ENCODE measurements around the gene AANAT. TPM values are rescaled to one million over a fixed set of nuclear protein-coding genes. Genes with fewer than 3 reads are reported as not detected.

The AANAT gene
- total RNA-seq, 2 experiments from 2014 or later: not detected

DNA sequence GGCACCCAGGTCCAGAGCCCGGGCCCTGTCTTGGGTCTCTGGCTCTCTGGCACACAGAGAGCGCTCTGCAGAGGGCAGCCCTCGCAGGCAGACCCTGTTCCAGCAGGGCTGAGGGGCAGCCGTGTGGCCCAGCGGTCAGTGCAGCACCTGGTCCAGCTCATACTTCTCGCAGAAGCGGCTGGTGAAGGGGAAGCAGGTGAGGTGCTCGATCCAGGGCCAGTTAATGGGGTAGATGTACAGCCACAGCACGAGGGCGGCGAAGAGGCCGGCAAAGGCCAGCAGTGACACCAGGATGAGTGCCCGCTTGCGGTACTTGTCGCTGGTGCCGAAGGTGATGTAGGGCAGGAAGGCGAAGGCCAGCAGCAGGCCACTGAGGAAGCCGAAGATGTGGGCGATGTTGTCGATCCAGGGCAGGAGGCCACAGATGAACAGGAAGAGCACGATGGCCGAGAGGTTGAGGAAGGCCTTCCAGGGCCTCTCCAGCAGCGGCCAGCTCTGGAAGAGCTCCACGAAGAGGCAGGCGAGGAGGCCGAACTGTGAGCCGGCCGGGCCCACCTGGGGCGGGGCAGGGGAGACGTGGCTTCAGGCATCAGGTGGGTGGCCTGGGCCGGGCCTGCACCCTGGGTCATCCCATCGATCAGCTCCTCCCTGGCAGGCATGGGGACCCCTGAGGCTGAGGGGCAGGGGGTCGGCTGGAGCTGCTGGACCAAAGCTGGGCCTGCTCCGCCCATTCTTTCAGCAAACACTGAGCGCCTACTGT is 4.3 kb downstream of the AANAT start:
- H3K27ac Mint-ChIP-seq: no peak overlapping the region
- H3K4me1 Mint-ChIP-seq (ENCODE audit: low read depth): no peaks in the 10 kb centered on the region
- H3K9me3 Mint-ChIP-seq: no peaks in the 10 kb centered on the region
- H3K36me3 Mint-ChIP-seq: peaks cover 12% of the 10 kb centered on the region
- ChIA-PET CTCF (no interaction called here), POLR2A (no interaction called here)
- no peak overlapping the region for H3K4me3 Mint-ChIP-seq
- no peaks in the 10 kb centered on the region for H3K27me3 Mint-ChIP-seq
- intact Hi-C loops (cut with micrococcal nuclease): no loop called here
- DNase-seq: no peak

DNA sequence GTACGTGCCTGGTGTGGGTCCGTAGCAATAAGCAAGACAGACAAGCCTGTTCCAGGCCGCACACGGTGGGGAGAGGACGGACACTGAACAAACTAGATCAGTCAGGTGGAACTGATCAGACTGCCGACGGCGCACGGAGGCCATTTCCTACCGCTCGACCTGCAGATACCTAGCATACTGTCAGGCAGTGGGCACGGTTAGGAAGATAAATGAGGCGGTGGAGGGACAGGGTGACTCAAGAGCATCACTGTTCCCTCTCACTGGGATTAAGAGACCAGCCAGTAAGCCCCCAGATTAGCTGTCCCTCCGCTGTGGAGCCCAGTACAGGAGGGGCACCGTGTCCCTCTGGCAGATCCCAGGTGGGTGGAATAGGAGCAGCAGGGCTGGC is 4.8 kb downstream of the AANAT start:
- H3K27me3 Mint-ChIP-seq: no peaks in the 10 kb centered on the region
- DNase-seq: no peak
- intact Hi-C loops (cut with micrococcal nuclease): no loop called here
- peaks cover 12% of the 10 kb centered on the region for H3K36me3 Mint-ChIP-seq
- no peak overlapping the region for H3K4me3 Mint-ChIP-seq
- ChIA-PET CTCF (no interaction called here), POLR2A (no interaction called here)
- no peaks in the 10 kb centered on the region for H3K9me3 Mint-ChIP-seq
- H3K4me1 Mint-ChIP-seq (ENCODE audit: low read depth): no peaks in the 10 kb centered on the region
- no peak overlapping the region for H3K27ac Mint-ChIP-seq

GRCh38 chr17:76472726-76473125 is 5.3 kb downstream of the AANAT start:
- Mint-ChIP-seq H3K4me1 (ENCODE audit: low read depth) (no peaks in the 10 kb centered on the region), H3K4me3 (no peak overlapping the region), H3K27ac (no peak overlapping the region), H3K27me3 (no peaks in the 10 kb centered on the region), H3K9me3 (no peaks in the 10 kb centered on the region), H3K36me3 (peaks cover 12% of the 10 kb centered on the region)
- POLR2A ChIA-PET: no interaction called here
- CTCF ChIA-PET: interaction anchor here (0.9 kb wide), 1 partner anchor 35 kb away, joined by 7 read pairs; no protein-coding TSS in a partner anchor
- DNase-seq: no peak
- intact Hi-C loops (cut with micrococcal nuclease): no loop called here

DNA sequence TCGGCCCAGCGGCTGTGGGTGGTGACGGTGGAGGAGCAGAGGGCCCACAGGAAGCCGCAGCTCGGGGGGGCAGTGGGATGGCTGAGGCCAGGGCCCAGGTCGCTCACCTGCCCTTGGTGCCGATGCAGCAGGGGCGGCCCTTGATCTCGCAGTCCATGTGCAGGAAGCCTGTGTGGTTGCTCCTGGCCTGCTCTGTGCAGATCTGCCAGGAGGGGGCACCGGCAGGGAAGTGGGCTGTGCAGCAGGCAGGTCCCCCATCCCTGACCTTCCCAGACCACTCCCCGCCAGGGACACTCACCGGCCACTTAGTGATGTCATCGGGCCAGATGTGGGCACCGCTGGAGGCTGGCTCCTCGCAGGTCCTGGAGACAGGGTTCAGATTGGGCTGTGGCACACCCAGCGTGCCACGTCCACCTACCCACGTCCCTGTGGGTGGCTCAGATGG is 6.2 kb downstream of the AANAT start:
- no peak overlapping the region for H3K4me3 Mint-ChIP-seq
- H3K27ac Mint-ChIP-seq: no peak overlapping the region
- intact Hi-C loops (cut with micrococcal nuclease): no loop called here
- ChIA-PET POLR2A (no interaction called here), CTCF (interaction anchor here (0.9 kb wide), 1 partner anchor 34 kb away, joined by 7 read pairs; no protein-coding TSS in a partner anchor)
- H3K9me3 Mint-ChIP-seq: no peaks in the 10 kb centered on the region
- DNase-seq: peak; percentile 20
- no peaks in the 10 kb centered on the region for H3K4me1 Mint-ChIP-seq (ENCODE audit: low read depth)
- H3K27me3 Mint-ChIP-seq: no peaks in the 10 kb centered on the region
- H3K36me3 Mint-ChIP-seq: peaks cover 16% of the 10 kb centered on the region

- no peak for DNase-seq
- ChIA-PET CTCF (interaction anchor here (0.7 to 1.3 kb wide), 2 partner anchors 8 to 32 kb away, joined by 5 to 6 read pairs; no protein-coding TSS in a partner anchor), POLR2A (no interaction called here)
- H3K27ac Mint-ChIP-seq: no peak overlapping the region
- no peaks in the 10 kb centered on the region for H3K27me3 Mint-ChIP-seq
- H3K4me1 Mint-ChIP-seq (ENCODE audit: low read depth): no peaks in the 10 kb centered on the region
- peaks cover 16% of the 10 kb centered on the region for H3K36me3 Mint-ChIP-seq
- intact Hi-C loops (cut with micrococcal nuclease): no loop called here
- H3K9me3 Mint-ChIP-seq: no peaks in the 10 kb centered on the region
- no peak overlapping the region for H3K4me3 Mint-ChIP-seq
These were observed 6.8 kb downstream of the AANAT start for GRCh38 chr17:76474238-76474637.

DNA sequence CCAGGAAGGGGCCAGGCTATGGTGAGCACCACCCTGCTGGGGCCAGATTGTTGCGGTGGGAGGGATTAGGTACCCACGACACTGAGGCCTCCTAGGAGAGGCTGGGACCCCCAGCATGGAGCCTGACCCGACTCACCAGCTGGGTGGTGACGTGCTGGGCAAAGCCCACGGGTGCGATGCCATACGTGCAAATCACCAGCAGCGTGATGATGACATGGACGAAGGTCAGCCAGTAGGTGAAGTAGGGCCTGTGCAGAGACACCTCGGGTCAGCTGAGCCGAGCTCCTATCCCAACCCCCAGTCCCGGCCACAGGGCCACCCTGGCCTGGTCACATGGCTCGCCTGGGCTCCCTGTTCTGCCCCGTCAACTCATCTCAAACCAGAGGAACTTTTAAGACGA is 7.5 kb downstream of the AANAT start:
- CTCF ChIA-PET: interaction anchor here (0.7 to 1.4 kb wide), 4 partner anchors 9 to 77 kb away, joined by 3 to 6 read pairs (median 5); no protein-coding TSS in a partner anchor
- POLR2A ChIA-PET: no interaction called here
- Mint-ChIP-seq H3K36me3 (peaks cover 16% of the 10 kb centered on the region), H3K4me1 (ENCODE audit: low read depth) (no peaks in the 10 kb centered on the region), H3K27me3 (no peaks in the 10 kb centered on the region), H3K9me3 (no peaks in the 10 kb centered on the region), H3K27ac (no peak overlapping the region), H3K4me3 (no peak overlapping the region)
- DNase-seq: no peak
- intact Hi-C loops (cut with micrococcal nuclease): no loop called here

GRCh38 chr17:76475302-76475701 is 7.9 kb downstream of the AANAT start:
- ChIA-PET POLR2A (no interaction called here), CTCF (interaction anchor here (0.8 to 1.4 kb wide), 3 partner anchors 31 to 77 kb away, joined by 3 to 6 read pairs (median 5); no protein-coding TSS in a partner anchor)
- Mint-ChIP-seq H3K36me3 (peaks cover 16% of the 10 kb centered on the region), H3K4me1 (ENCODE audit: low read depth) (no peaks in the 10 kb centered on the region), H3K9me3 (no peaks in the 10 kb centered on the region), H3K4me3 (no peak overlapping the region), H3K27me3 (no peaks in the 10 kb centered on the region), H3K27ac (no peak overlapping the region)
- intact Hi-C loops (cut with micrococcal nuclease): no loop called here
- DNase-seq: no peak

GRCh38 chr17:76476736-76477135 is 9.3 kb downstream of the AANAT start:
- ChIA-PET POLR2A (interaction anchor here (1.0 kb wide), 1 partner anchor 35 kb away, joined by 4 read pairs; no protein-coding TSS in a partner anchor), CTCF (no interaction called here)
- H3K4me1 Mint-ChIP-seq (ENCODE audit: low read depth): no peaks in the 10 kb centered on the region
- intact Hi-C loops (cut with micrococcal nuclease): no loop called here
- no peak for DNase-seq
- H3K4me3 Mint-ChIP-seq: no peak overlapping the region
- no peaks in the 10 kb centered on the region for H3K27me3 Mint-ChIP-seq
- no peaks in the 10 kb centered on the region for H3K9me3 Mint-ChIP-seq
- no peak overlapping the region for H3K27ac Mint-ChIP-seq
- H3K36me3 Mint-ChIP-seq: peaks cover 12% of the 10 kb centered on the region

- Mint-ChIP-seq H3K36me3 (peaks cover 11% of the 10 kb centered on the region), H3K27me3 (no peaks in the 10 kb centered on the region), H3K27ac (no peak overlapping the region), H3K4me1 (ENCODE audit: low read depth) (no peaks in the 10 kb centered on the region), H3K4me3 (no peak overlapping the region), H3K9me3 (no peaks in the 10 kb centered on the region)
- intact Hi-C loops (cut with micrococcal nuclease): no loop called here
- DNase-seq: no peak
- ChIA-PET CTCF (interaction anchor here (1.5 kb wide), 1 partner anchor 11 kb away, joined by 3 read pairs; the partner anchor contains the start of gene AANAT), POLR2A (no interaction called here)
These were observed 10.2 kb downstream of the AANAT start for GRCh38 chr17:76477576-76477975.

GRCh38 chr17:76478097-76478496 is 10.7 kb downstream of the AANAT start:
- Mint-ChIP-seq H3K36me3 (peaks cover 9% of the 10 kb centered on the region), H3K4me1 (ENCODE audit: low read depth) (no peaks in the 10 kb centered on the region), H3K9me3 (no peaks in the 10 kb centered on the region), H3K4me3 (no peak overlapping the region), H3K27me3 (no peaks in the 10 kb centered on the region), H3K27ac (no peak overlapping the region)
- DNase-seq: no peak
- CTCF ChIA-PET: interaction anchor here (1.5 kb wide), 1 partner anchor 11 kb away, joined by 3 read pairs; the partner anchor contains the start of gene AANAT
- POLR2A ChIA-PET: no interaction called here
- intact Hi-C loops (cut with micrococcal nuclease): no loop called here

- Mint-ChIP-seq H3K36me3 (peaks cover 6% of the 10 kb centered on the region), H3K27ac (no peak overlapping the region), H3K4me3 (no peak overlapping the region), H3K9me3 (no peaks in the 10 kb centered on the region), H3K27me3 (no peaks in the 10 kb centered on the region), H3K4me1 (ENCODE audit: low read depth) (no peaks in the 10 kb centered on the region)
- POLR2A ChIA-PET: interaction anchor here (0.6 kb wide), 1 partner anchor 208 kb away, joined by 3 read pairs; no protein-coding TSS in a partner anchor
- DNase-seq: no peak
- intact Hi-C loops (cut with micrococcal nuclease): no loop called here
- CTCF ChIA-PET: interaction anchor here (1.5 kb wide), 1 partner anchor 12 kb away, joined by 3 read pairs; the partner anchor contains the start of gene AANAT
These were observed 11.5 kb downstream of the AANAT start for GRCh38 chr17:76478730-76479514.

DNA sequence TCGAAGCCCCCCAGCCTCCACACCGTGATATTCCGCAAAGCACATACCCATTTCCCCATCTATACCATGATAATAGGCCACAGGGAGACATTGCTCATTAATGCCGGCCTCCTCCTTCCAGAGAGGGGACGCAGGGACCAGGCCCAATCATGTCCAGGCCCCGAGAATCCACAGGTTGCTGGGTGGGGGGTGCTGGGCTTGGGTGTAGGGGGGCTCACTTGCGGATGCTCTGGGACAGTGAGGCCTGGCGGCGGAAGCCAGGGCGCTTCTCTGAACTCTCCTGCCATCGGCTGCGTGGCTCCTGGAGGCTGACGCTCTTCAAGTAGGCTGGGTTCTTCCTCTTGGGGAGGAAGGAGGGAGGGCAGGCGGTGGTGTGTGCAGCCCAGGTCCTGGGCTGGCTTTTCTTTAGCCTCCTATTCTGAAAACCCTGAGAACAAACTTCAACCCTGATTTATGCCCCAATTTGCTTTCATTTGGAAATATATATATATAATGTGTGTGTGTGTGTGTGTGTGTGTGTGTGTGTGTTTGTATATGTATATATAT is 12.2 kb downstream of the AANAT start:
- Mint-ChIP-seq H3K36me3 (peaks cover 8% of the 10 kb centered on the region), H3K4me3 (no peak overlapping the region), H3K27ac (no peak overlapping the region), H3K4me1 (ENCODE audit: low read depth) (no peaks in the 10 kb centered on the region), H3K27me3 (no peaks in the 10 kb centered on the region), H3K9me3 (no peaks in the 10 kb centered on the region)
- ChIA-PET CTCF (no interaction called here), POLR2A (interaction anchor here (0.6 kb wide), 1 partner anchor 207 kb away, joined by 3 read pairs; no protein-coding TSS in a partner anchor)
- no peak for DNase-seq
- intact Hi-C loops (cut with micrococcal nuclease): no loop called here

Data from activated CD4-positive, alpha-beta memory T cell treated with anti-CD3 and anti-CD28 coated beads for 36 hours (primary cell).